Subcutaneous adipose tissue (tissue), 4 donors: ENCODE measurements around the gene LOXL4. TPM values are rescaled to one million over a fixed set of nuclear protein-coding genes. Genes with fewer than 3 reads are reported as not detected.

Source experiments
- total RNA-seq, 4 donors: library from RNA; depleted of rRNA; stranded (reverse); fragments of >200 nt; gene quantifications; one replicate each; pipeline ENCODE4 v1.1.0, GENCODE V29; 2016
- TF ChIP-seq, protein P1 (sequence below): fragments of 450-650 bp; IDR thresholded peaks from one replicate; pipeline ENCODE4 v1.5.1; 2016; ENCODE audit warnings: low read depth, mild to moderate bottlenecking, control low read depth, antibody characterized with exemption, moderate library complexity

Gene LOXL4
- total RNA-seq, 4 donors from 2014 or later = 7.5 to 27.4 (median 12.8) TPM

DNA sequence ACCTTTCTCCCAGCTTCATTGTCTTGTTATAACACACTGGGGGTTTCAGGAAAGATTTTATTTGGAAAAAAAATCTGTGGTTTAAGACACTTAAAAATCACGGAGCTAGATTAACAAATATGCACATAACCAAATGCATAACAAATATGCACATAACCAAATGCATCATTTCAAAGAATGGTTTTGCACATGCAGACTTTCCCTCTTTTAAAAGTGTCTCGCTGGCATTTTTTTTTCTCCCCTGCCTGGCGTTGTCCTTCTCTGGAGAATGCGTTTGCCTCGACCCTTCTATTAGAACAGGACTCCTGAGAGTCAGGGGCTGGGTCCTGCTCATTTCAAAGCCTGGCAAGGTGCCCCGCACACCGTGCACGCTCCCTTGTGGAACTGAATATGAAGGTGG lies 42.7 kb upstream of the LOXL4 start:
- TF ChIP-seq, protein P1, sequence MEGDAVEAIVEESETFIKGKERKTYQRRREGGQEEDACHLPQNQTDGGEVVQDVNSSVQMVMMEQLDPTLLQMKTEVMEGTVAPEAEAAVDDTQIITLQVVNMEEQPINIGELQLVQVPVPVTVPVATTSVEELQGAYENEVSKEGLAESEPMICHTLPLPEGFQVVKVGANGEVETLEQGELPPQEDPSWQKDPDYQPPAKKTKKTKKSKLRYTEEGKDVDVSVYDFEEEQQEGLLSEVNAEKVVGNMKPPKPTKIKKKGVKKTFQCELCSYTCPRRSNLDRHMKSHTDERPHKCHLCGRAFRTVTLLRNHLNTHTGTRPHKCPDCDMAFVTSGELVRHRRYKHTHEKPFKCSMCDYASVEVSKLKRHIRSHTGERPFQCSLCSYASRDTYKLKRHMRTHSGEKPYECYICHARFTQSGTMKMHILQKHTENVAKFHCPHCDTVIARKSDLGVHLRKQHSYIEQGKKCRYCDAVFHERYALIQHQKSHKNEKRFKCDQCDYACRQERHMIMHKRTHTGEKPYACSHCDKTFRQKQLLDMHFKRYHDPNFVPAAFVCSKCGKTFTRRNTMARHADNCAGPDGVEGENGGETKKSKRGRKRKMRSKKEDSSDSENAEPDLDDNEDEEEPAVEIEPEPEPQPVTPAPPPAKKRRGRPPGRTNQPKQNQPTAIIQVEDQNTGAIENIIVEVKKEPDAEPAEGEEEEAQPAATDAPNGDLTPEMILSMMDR = no peak

DNA sequence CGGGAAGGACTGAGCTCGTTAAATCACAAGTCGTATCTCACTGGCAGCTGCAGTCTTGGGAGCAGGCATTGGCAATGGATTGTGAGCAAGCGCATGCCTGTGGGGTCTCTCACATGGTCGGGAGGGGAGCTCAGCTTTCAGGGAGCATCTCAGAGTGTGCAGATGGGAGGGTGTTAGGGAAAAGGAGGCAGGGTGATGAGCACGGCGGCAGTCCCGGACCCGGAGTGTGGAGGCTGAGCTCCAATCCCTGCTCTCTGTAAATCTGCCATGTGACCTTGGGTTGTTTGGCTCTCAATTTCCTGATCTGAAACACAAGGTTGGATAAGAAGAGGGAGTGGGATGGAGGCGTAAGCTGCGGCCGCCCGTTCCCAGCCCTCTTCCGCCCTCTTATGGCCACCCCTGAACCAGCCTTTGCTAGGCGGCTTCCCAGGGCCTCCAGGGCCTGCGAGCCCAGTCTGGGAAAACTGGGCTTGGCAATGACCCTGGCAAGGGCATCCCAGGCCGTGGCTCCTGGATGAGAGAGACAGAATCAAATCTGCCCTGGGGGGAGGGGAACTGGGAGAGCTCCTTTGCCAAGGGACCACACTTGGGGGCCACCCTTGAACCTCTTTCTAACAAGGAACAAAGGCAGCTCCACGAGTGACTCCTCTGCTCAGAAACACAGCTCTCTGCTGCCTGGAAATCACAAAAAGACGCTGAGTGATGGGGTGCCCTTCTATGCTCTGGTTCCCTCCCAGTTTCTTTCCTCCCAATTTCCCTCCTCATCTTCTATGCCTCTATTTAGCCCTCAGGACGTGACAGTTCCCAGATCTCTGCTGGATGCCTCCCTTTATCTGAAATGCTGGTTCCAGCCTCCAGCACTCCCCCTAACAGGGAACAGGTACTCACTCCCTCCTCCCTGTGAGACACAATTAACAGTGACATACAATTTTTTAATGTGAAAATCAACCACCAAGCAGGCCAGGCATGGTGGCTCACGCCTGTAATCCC lies 41.7 kb upstream of the LOXL4 start:
- TF ChIP-seq, protein P1 = no peak

DNA sequence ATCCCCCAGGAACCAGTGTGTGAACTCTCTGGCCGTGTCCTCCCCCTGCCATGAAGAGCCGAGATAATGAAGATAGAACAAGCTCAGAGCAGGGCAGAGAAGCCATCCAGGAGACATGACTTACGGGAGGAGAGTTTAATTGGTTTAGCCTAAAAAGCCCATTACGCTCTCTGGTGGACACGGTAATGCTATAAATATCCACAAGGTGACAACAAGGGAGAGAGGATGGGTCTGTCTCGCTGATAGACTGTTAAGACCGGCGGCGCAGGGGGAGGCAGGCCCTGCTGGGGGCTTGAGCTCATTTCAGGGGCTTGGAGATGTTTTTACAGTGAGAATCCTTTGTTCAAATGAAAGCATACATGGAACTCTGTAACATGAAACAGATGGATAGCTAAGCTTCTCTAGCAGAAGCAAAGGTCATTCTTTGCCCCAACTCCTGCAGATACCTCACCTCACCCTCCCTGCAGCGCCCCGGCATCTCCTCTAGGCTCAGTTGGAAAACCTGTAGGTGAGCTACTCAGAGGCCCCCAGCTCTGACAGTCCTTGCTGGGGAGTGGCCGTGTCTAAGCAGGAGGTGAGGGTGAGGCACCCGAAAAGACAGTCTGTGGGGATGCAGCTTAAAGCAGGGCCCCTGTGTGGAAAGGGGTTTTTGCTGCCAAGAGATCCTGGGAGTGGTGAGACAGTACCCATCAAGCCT lies 40.8 kb upstream of the LOXL4 start:
- TF ChIP-seq, protein P1 = no peak

DNA sequence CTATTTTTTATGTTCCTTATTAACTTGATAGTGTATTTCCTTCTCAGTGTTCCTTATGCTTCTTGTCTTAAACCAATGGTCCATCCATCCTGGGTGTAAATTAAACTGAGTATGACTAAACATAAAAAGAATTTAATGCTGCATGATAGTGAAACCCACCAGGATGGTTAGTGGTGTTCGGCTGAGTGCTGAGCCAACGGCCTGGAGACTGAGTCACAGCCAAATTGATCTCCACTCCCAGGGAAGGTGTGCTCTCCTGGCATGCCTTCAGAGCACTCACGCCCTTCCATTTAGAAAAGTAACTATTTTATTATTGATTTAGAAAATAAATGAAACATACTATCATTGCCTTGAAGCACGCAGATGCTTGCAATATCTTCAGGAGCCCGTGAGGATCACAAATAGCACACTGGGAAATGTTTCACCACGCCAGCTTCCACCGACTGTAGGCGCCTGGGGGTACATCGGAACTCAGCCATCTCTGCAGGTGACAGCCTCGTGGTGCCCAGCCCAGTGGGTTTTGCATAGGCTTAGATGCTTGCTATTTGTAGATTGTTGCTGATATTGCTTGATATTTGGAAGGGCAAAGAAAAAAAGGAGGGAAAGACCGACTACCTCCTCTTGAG lies 40.0 kb upstream of the LOXL4 start:
- TF ChIP-seq, protein P1 = no peak

DNA sequence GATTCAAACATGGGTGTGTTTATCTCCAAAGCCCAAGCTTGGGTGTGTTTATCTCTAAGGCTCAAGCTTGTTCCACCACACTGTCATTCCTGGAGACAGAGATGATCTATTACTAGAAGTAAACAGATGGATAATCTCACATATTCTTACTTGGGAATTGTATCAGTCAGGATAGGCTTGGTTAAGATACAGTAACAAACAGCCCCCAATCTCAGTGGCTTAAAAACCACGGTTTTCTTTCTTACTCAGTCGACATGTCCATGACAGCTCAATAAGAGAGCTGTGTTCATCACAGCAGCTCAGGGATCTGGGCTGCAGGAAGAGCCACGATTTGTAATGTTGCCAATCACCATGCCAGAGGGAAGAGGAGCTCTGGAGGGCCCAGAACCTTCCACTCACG lies 38.5 kb upstream of the LOXL4 start:
- TF ChIP-seq, protein P1 = no peak

DNA sequence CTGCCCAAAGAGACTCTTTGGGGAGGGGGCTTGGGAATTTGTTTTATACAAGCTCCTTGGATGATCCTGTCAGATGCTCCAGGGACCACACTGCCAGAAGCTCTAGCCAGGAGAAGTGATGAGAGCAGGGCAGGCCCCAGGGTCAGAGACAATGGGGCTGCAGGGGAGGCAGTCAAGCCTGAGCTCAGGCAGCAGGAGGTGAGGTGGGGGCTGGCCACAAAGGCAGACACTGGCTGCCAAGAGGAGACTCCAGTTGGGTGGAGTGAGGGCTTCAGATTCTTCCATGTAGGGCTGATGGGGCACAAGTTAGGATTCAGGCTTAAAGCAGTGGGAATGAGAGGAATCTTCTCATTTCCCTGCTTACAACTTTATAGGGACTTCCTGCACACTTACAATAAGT lies 35.6 kb upstream of the LOXL4 start:
- TF ChIP-seq, protein P1 = no peak
